ENCODE data around the gene UPP2. TPM values are rescaled to one million over a fixed set of nuclear protein-coding genes. Genes with fewer than 3 reads are reported as not detected.

UPP2 gene
- total and polyA plus RNA-seq, 2 of the 13 experiments (the other 11 are each of a cell fraction or from before 2014, with no cell fraction given) = 0.07 to 0.28 TPM

DNA sequence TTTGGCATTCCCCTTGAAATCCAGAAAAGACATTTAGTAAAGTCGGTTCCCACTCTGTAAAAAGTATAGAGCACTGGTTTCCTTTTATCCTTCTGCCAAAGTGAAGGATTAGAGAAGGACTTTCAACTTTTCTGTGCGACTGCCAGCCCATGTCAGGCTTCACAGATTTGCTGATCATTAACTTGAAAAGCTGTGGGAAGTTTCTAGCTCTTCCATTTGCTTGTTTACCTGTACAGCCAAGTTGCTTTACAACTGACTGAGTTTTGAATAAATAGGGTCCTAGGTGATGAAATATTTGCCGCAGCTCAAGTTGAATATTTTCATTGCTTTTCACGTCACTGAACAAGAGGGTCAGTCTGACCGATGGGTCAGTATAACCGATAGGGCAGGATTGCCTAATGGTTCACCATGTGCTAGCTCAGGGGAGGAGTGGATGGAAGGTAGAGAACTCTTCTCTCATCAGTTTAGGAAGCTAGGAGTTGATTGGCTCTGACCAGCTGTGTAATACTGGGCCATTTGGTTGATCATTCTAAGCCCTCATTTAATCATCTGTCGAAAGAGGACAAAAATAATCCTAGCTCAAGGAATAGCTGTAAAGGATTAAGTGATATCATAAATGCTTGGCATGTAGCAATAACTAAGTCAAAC, 30.4 kb downstream of the UPP2 start (continued):
- no peak for TF ChIP-seq GTF2F1 (IDR thresholded peaks at IDR 0.05; ENCODE audit: low read length)
- TF ChIP-seq TAF1 (CRISPR knock-in tag; IDR thresholded peaks at IDR 0.05) = 0 out of 2 replicates have a peak, but pooled peaks have one; percentile 14
- peak; percentile 99 for TF ChIP-seq FOXK1 (CRISPR knock-in tag; IDR thresholded peaks at IDR 0.05; ENCODE audit: borderline replicate concordance, low read depth)
- no peak for TF ChIP-seq CHD2 (IDR thresholded peaks at IDR 0.05; ENCODE audit: low read depth, low read length)
- no peak for TF ChIP-seq HNRNPLL (IDR thresholded peaks at IDR 0.05; ENCODE audit: low read depth, low read length, poor library complexity, severe bottlenecking)
- TF ChIP-seq NFRKB (IDR thresholded peaks at IDR 0.05) = no peak
- peak; percentile 18 to 67; a peak in 2 of 4 replicates for TF ChIP-seq NR2F1 (CRISPR knock-in tag; IDR thresholded peaks at IDR 0.05)
- TF ChIP-seq ZBTB46 (CRISPR knock-in tag; IDR thresholded peaks at IDR 0.05; ENCODE audit: borderline replicate concordance) = 0 out of 2 replicates have a peak, but pooled peaks have one; percentile 62
- no peak for TF ChIP-seq ZNF354B (CRISPR knock-in tag; IDR thresholded peaks at IDR 0.05)
- TF ChIP-seq ZNF770 (CRISPR knock-in tag; IDR thresholded peaks at IDR 0.05) = peak; percentile 48; the same call in 1 of the 2 replicates
- TF ChIP-seq ZBTB14 (CRISPR knock-in tag; IDR thresholded peaks at IDR 0.05) = no peak
- no peak for TF ChIP-seq ZNF160 (CRISPR knock-in tag; IDR thresholded peaks at IDR 0.05)
- no peak for TF ChIP-seq RARG (CRISPR knock-in tag; IDR thresholded peaks at IDR 0.05; ENCODE audit: low read depth)
- TF ChIP-seq ARNTL (CRISPR knock-in tag; IDR thresholded peaks at IDR 0.05) = peak; percentile 78
- 0 out of 2 replicates have a peak, but pooled peaks have one; percentile 23 for TF ChIP-seq SIN3B (IDR thresholded peaks at IDR 0.05; ENCODE audit: low read length)
- TF ChIP-seq GATAD2A (CRISPR knock-in tag; IDR thresholded peaks at IDR 0.05) = peak; percentile 99
- no peak for TF ChIP-seq ZNF260 (CRISPR knock-in tag; IDR thresholded peaks at IDR 0.05; ENCODE audit: borderline replicate concordance, low read depth)
- no peak for TF ChIP-seq ZFY (CRISPR knock-in tag; IDR thresholded peaks at IDR 0.05)
- TF ChIP-seq ZNF263 (CRISPR knock-in tag; IDR thresholded peaks at IDR 0.05) = peak; percentile 55; the same call in 1 of the 2 replicates
- peak; percentile 88 for TF ChIP-seq NFIC (IDR thresholded peaks at IDR 0.05; ENCODE audit: low read length)
- TF ChIP-seq EZH2 (conservative IDR thresholded peaks at IDR 0.05; ENCODE audit: low read depth, low read length) = no peak
- TF ChIP-seq NCOA2 (CRISPR knock-in tag; IDR thresholded peaks at IDR 0.05) = peak; percentile 88
- TF ChIP-seq, protein P1, sequence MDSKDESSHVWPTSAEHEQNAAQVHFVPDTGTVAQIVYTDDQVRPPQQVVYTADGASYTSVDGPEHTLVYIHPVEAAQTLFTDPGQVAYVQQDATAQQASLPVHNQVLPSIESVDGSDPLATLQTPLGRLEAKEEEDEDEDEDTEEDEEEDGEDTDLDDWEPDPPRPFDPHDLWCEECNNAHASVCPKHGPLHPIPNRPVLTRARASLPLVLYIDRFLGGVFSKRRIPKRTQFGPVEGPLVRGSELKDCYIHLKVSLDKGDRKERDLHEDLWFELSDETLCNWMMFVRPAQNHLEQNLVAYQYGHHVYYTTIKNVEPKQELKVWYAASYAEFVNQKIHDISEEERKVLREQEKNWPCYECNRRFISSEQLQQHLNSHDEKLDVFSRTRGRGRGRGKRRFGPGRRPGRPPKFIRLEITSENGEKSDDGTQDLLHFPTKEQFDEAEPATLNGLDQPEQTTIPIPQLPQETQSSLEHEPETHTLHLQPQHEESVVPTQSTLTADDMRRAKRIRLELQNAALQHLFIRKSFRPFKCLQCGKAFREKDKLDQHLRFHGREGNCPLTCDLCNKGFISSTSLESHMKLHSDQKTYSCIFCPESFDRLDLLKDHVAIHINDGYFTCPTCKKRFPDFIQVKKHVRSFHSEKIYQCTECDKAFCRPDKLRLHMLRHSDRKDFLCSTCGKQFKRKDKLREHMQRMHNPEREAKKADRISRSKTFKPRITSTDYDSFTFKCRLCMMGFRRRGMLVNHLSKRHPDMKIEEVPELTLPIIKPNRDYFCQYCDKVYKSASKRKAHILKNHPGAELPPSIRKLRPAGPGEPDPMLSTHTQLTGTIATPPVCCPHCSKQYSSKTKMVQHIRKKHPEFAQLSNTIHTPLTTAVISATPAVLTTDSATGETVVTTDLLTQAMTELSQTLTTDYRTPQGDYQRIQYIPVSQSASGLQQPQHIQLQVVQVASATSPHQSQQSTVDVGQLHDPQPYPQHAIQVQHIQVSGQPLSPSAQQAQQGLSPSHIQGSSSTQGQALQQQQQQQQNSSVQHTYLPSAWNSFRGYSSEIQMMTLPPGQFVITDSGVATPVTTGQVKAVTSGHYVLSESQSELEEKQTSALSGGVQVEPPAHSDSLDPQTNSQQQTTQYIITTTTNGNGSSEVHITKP (CRISPR knock-in tag; IDR thresholded peaks at IDR 0.05; ENCODE audit: low read depth) = no peak
